NCI-H2029 (cell line): ENCODE measurements around the gene LAYN.
A peak's percentile ranks its signal among the peaks of the same experiment; 100 is the strongest.

Experiments used
- DNase-seq: peaks from one replicate; lab custom pipeline; 2025; lab: John Stamatoyannopoulos, UW

Gene LAYN

GRCh38 chr11:111562692-111563389 is 22.3 kb downstream of the LAYN start:
- no peak for DNase-seq

GRCh38 chr11:111565114-111565720 is 24.7 kb downstream of the LAYN start:
- peak; percentile 42 for DNase-seq

- DNase-seq = no peak
These were observed 25.8 kb downstream of the LAYN start for GRCh38 chr11:111566324-111566723.

GRCh38 chr11:111569476-111569875 is 29.0 kb downstream of the LAYN start:
- no peak for DNase-seq

- no peak for DNase-seq
These were observed 30.3 kb downstream of the LAYN start for GRCh38 chr11:111570796-111571195.

GRCh38 chr11:111571829-111572501 is 31.4 kb downstream of the LAYN start:
- DNase-seq = no peak

- DNase-seq = no peak
These were observed 32.1 kb downstream of the LAYN start for GRCh38 chr11:111572581-111572980.

- DNase-seq = no peak
These were observed 33.3 kb downstream of the LAYN start for GRCh38 chr11:111573821-111574249.

GRCh38 chr11:111574373-111575225 is 34.1 kb downstream of the LAYN start:
- no peak for DNase-seq

GRCh38 chr11:111575740-111576139 is 35.2 kb downstream of the LAYN start:
- no peak for DNase-seq

GRCh38 chr11:111577821-111578220 is 37.3 kb downstream of the LAYN start:
- no peak for DNase-seq

- no peak for DNase-seq
These were observed 40.8 kb downstream of the LAYN start for GRCh38 chr11:111581341-111581740.

GRCh38 chr11:111582163-111582562 is 41.6 kb downstream of the LAYN start:
- DNase-seq = no peak

- no peak for DNase-seq
These were observed 42.4 kb downstream of the LAYN start for GRCh38 chr11:111582881-111583280.

GRCh38 chr11:111585371-111585770 is 44.9 kb downstream of the LAYN start:
- no peak for DNase-seq

- peak; percentile 50 for DNase-seq
These were observed 45.9 kb downstream of the LAYN start for GRCh38 chr11:111586388-111586831.

GRCh38 chr11:111589114-111589513 is 48.6 kb downstream of the LAYN start:
- no peak for DNase-seq

- DNase-seq = no peak
These were observed 49.5 kb downstream of the LAYN start for GRCh38 chr11:111589886-111590499.

- no peak for DNase-seq
These were observed 50.9 kb downstream of the LAYN start for GRCh38 chr11:111591187-111591960.

GRCh38 chr11:111592491-111592890 is 52.0 kb downstream of the LAYN start:
- DNase-seq = no peak

GRCh38 chr11:111596319-111596718 is 55.8 kb downstream of the LAYN start:
- DNase-seq = no peak
